HepG2 (cell line): ENCODE measurements around the gene ISG20. TPM values are rescaled to one million over a fixed set of nuclear protein-coding genes. Genes with fewer than 3 reads are reported as not detected.

Experiments
- AHR ChIP-seq: IDR thresholded peaks from 2 replicates; pipeline ENCODE4 v1.6.1; 2018; ENCODE audit warnings: missing genetic modification reagents, missing compliant biosample characterization
- DR1 ChIP-seq: sonication (generic); formaldehyde crosslinking; IDR thresholded peaks from 2 replicates; pipeline ENCODE4 v1.8.0; 2021; ENCODE audit warnings: mild to moderate bottlenecking, missing genetic modification reagents, inconsistent platforms
- HDAC2 ChIP-seq: sonication (generic); formaldehyde crosslinking; IDR thresholded peaks from 2 replicates; pipeline ENCODE4 v1.4.0; 2020; ENCODE audit warnings: missing genetic modification reagents
- MAF1 ChIP-seq: sonication (generic); formaldehyde crosslinking; IDR thresholded peaks from 2 replicates; pipeline ENCODE4 v1.5.0; 2020; ENCODE audit warnings: missing genetic modification reagents, borderline replicate concordance
- MIXL1 ChIP-seq: IDR thresholded peaks from 2 replicates; pipeline ENCODE4 v1.6.1; 2016
- MLXIP ChIP-seq: sonication (generic); formaldehyde crosslinking; IDR thresholded peaks from 2 replicates; pipeline ENCODE4 v1.9.0; 2021; ENCODE audit warnings: missing genetic modification reagents, borderline replicate concordance
- MTA1 ChIP-seq: sonication (generic); formaldehyde crosslinking; IDR thresholded peaks from 2 replicates; pipeline ENCODE4 v1.4.0; 2020; ENCODE audit warnings: missing genetic modification reagents, mild to moderate bottlenecking, borderline replicate concordance
- NCOR1 ChIP-seq: fragments of 200-600 bp; sonication (generic); IDR thresholded peaks from 2 replicates; pipeline ENCODE4 v1.7.0; 2017; ENCODE audit warnings: antibody characterized with exemption, low read length, borderline replicate concordance
- SKIL ChIP-seq: sonication (generic); formaldehyde crosslinking; IDR thresholded peaks from 2 replicates; pipeline ENCODE4 v1.8.0; 2022; ENCODE audit warnings: missing genetic modification reagents, mild to moderate bottlenecking, moderate library complexity, borderline replicate concordance
- SNAPC2 ChIP-seq: sonication (generic); formaldehyde crosslinking; IDR thresholded peaks from 2 replicates; pipeline ENCODE4 v1.8.1; 2022; ENCODE audit warnings: mild to moderate bottlenecking, missing genetic modification reagents
- THAP7 ChIP-seq: sonication (generic); formaldehyde crosslinking; IDR thresholded peaks from 2 replicates; pipeline ENCODE4 v1.8.1; 2023; ENCODE audit warnings: mild to moderate bottlenecking, missing genetic modification reagents
- THAP8 ChIP-seq: sonication (generic); formaldehyde crosslinking; IDR thresholded peaks from 2 replicates; pipeline ENCODE4 v1.5.1; 2020; ENCODE audit warnings: missing genetic modification reagents, mild to moderate bottlenecking, borderline replicate concordance
- TRIM24 ChIP-seq: sonication (generic); formaldehyde crosslinking; IDR thresholded peaks from 2 replicates; pipeline ENCODE4 v1.8.0; 2022; ENCODE audit warnings: mild to moderate bottlenecking, missing genetic modification reagents
- ZBTB38 ChIP-seq: sonication (generic); formaldehyde crosslinking; IDR thresholded peaks from 2 replicates; pipeline ENCODE4 v1.5.1; 2020; ENCODE audit warnings: mild to moderate bottlenecking, missing genetic modification reagents
- ZFP82 ChIP-seq: sonication (generic); formaldehyde crosslinking; IDR thresholded peaks from 2 replicates; pipeline ENCODE4 v1.5.1; 2020; ENCODE audit warnings: mild to moderate bottlenecking, missing genetic modification reagents, borderline replicate concordance
- ZKSCAN5 ChIP-seq: sonication (generic); formaldehyde crosslinking; IDR thresholded peaks from 2 replicates; pipeline ENCODE4 v1.5.1; 2020; ENCODE audit warnings: mild to moderate bottlenecking, missing genetic modification reagents
- ZNF44 ChIP-seq: sonication (generic); formaldehyde crosslinking; IDR thresholded peaks from 2 replicates; pipeline ENCODE4 v1.5.1; 2020; ENCODE audit warnings: mild to moderate bottlenecking, missing genetic modification reagents
- ZNF672 ChIP-seq: sonication (generic); formaldehyde crosslinking; IDR thresholded peaks from 2 replicates; pipeline ENCODE4 v1.8.1; 2022; ENCODE audit warnings: missing genetic modification reagents
- ZNF770 ChIP-seq: sonication (generic); formaldehyde crosslinking; IDR thresholded peaks from 2 replicates; pipeline ENCODE4 v1.5.0; 2020; ENCODE audit warnings: mild to moderate bottlenecking, missing genetic modification reagents
- ZNF782 ChIP-seq: sonication (generic); formaldehyde crosslinking; IDR thresholded peaks from 2 replicates; pipeline ENCODE4 v1.4.0; 2020; ENCODE audit warnings: missing genetic modification reagents, mild to moderate bottlenecking, borderline replicate concordance
- ZSCAN21 ChIP-seq: sonication (generic); formaldehyde crosslinking; IDR thresholded peaks from 2 replicates; pipeline ENCODE4 v1.8.0; 2022; ENCODE audit warnings: mild to moderate bottlenecking, missing genetic modification reagents, moderate library complexity, borderline replicate concordance
- polyA plus RNA-seq, 8 experiments: library from polyadenylated mRNA; depleted of rRNA in 3 of 8; stranded (reverse) in 7 of 8; unstranded in 1 of 8; fragments of >200 nt; fragmentation: Illumina TruSeq in 4 of 8; extraction: Trizol in 4 of 8; gene quantifications; 2 replicates each; pipeline versions ENCODE4 v1.2.1 to v1.2.3, GENCODE V29; 2011 to 2016; ENCODE audit warnings: low read depth in 4 of 8, missing spikeins in 1 of 8, mixed read lengths in 1 of 8; ENCODE audit not compliant: insufficient read depth in 1 of 8
- total RNA-seq, 5 experiments: library from RNA; depleted of rRNA; stranded (reverse); fragments of >200 nt; fragmentation: Illumina TruSeq; extraction: Trizol; gene quantifications; 2 replicates each; pipeline ENCODE4 v1.2.3, GENCODE V29; 2016; ENCODE audit warnings: low read depth in 1 of 5

ISG20 gene
- total and polyA plus RNA-seq, 2 of the 13 experiments (the other 11 are each of a cell fraction or from before 2014, with no cell fraction given) = 6.3 to 31.5 TPM

GRCh38 chr15:88637841-88638625, 783 bp upstream of the ISG20 start (continued):
- TF ChIP-seq SKIL (CRISPR knock-in tag) (no peak), SNAPC2 (CRISPR knock-in tag) (0 out of 2 replicates have a peak, but pooled peaks have one; percentile 17), MAF1 (CRISPR knock-in tag) (no peak), ZNF770 (no peak), MTA1 (CRISPR knock-in tag) (no peak), ZFP82 (no peak), THAP8 (CRISPR knock-in tag) (no peak), ZSCAN21 (no peak), MLXIP (no peak), DR1 (CRISPR knock-in tag) (no peak), NCOR1 (no peak; the same call in 1 of the 2 replicates), AHR (no peak), MIXL1 (CRISPR knock-in tag) (no peak), HDAC2 (CRISPR knock-in tag) (no peak), TRIM24 (CRISPR knock-in tag) (no peak), ZNF782 (CRISPR knock-in tag) (0 out of 2 replicates have a peak, but pooled peaks have one; percentile 4), THAP7 (CRISPR knock-in tag) (no peak), ZKSCAN5 (CRISPR knock-in tag) (no peak), ZNF672 (no peak), ZBTB38 (CRISPR knock-in tag) (0 out of 2 replicates have a peak, but pooled peaks have one; percentile 4), ZNF44 (no peak; the same call in 1 of the 2 replicates)
